ENCODE data around the gene MMAA.
"Not testable (repeated sequence)": the region's sequence is repeated elsewhere in the genome, so short reads cannot be mapped to it uniquely, and the experiment has no call there.

The MMAA gene

DNA sequence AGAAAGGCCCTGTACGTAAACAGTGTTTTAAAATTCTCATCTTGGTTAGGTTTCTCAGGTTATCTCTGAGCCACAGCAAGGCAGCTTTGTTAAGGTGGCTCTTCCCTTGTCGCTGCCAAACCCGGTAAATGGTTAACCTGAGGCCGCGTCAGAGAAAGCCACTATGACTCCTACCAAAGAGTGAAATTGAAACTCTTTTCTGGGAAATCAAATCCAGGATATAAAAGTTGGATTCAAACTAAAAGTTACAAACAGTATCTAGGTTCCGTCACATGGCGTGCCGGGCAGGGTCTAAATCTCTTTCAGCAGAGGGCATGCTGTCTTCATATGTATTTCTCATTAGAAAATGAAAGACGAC lies 433 bp downstream of the MMAA start:
- DNase-seq (ENCODE audit: insufficient read length, low spot score) = no peak
- no peak for FAIRE-seq
- TF ChIP-seq, protein P1, sequence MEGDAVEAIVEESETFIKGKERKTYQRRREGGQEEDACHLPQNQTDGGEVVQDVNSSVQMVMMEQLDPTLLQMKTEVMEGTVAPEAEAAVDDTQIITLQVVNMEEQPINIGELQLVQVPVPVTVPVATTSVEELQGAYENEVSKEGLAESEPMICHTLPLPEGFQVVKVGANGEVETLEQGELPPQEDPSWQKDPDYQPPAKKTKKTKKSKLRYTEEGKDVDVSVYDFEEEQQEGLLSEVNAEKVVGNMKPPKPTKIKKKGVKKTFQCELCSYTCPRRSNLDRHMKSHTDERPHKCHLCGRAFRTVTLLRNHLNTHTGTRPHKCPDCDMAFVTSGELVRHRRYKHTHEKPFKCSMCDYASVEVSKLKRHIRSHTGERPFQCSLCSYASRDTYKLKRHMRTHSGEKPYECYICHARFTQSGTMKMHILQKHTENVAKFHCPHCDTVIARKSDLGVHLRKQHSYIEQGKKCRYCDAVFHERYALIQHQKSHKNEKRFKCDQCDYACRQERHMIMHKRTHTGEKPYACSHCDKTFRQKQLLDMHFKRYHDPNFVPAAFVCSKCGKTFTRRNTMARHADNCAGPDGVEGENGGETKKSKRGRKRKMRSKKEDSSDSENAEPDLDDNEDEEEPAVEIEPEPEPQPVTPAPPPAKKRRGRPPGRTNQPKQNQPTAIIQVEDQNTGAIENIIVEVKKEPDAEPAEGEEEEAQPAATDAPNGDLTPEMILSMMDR (IDR thresholded peaks at IDR 0.05; ENCODE audit: insufficient read depth, missing control alignments) = no peak

- not testable (repeated sequence) for DNase-seq (ENCODE audit: insufficient read length, low spot score); FAIRE-seq
Observed at GRCh38 chr4:145622067-145622466, 2.9 kb downstream of the MMAA start.

DNA sequence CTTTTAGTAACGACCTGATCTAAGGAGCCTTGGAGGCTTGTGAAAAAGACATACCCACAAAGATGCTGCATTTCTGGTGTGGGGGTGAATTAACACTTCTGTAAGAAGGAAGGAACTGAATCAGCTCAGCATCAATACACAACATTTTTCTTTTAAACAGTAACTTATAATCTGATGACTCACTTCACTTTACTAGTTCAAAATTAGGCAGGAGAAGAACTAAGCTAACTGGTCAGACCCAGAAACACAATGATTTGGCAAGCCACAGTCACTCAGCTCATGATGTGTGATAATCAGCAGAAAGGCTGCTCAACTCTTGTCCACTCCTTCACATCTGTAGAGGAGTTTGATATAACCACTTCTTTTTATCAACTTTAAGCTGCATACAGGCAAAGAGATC lies 4.6 kb downstream of the MMAA start:
- no peak for DNase-seq (ENCODE audit: insufficient read length, low spot score)
- FAIRE-seq = no peak
- TF ChIP-seq, protein P1 (IDR thresholded peaks at IDR 0.05; ENCODE audit: insufficient read depth, missing control alignments) = no peak

DNA sequence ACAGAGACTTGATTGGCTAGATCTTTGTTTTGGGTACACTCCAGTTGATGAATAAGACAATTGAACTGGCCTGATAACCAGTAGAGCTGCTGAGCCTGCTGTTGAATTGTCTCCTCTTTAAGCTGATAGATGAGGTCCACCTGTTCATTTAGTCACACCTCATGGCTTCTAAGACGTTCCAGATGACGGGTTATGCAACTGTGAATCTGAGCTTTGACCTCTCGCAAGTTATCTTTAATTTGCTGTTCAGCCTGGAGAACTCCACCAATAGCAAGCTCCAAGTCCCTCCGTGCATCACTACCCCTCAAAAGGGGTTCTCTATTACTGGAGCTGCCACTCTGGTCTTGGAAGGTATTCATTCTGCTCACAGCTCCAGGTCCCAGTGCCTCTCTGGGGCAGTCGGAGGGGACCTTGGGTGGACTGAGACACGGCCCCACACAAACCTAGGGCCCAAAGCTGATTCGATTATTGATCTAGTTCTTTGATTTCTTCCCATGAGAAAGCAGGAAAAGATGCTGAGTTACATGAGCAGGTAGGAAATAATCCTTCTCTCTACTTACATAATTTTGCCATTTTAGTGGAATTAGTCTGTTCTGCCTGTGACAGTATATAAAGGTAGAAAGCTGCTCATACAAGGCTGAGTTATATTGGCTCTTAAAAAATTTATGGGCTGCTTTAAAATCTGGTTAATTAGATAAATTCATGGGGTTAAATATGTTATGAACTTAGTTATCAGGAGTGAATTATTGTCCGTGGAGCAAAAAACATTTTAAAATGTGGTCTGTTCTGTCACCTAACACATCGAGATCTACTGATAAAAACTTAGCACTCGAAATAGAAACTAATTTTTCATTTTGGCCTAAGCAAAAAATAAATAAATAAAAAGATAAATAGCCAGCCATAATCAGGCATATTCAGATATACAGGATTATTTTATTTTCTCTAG lies 6.8 kb downstream of the MMAA start:
- TF ChIP-seq, protein P1 (IDR thresholded peaks at IDR 0.05; ENCODE audit: insufficient read depth, missing control alignments) = no peak
- FAIRE-seq = no peak
- DNase-seq (ENCODE audit: insufficient read length, low spot score) = no peak

DNA sequence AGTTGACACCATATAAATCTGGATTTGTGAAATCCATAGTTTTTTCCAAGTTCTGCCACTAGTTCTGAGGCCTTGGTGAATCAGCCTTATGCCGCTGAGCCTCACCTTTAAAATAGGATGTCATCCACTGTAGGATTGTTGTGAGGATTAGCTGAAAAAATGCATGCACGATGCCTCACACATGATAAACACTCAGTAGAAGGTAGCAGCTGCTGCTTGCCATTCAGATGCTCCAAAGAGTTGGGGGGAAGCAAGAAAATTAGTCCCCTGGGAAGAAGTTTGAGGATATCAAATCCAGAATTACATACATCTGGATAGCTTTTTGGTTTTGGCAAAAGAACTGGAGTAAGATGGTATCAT lies 7.4 kb downstream of the MMAA start:
- DNase-seq (ENCODE audit: insufficient read length, low spot score) (no peak), FAIRE-seq (peak; percentile 25)
- TF ChIP-seq, protein P1 (IDR thresholded peaks at IDR 0.05; ENCODE audit: insufficient read depth, missing control alignments) = no peak

- DNase-seq (ENCODE audit: insufficient read length, low spot score) (no peak), FAIRE-seq (no peak)
- TF ChIP-seq, protein P1 (IDR thresholded peaks at IDR 0.05; ENCODE audit: insufficient read depth, missing control alignments) = no peak
Observed at GRCh38 chr4:145635117-145635516, 15.9 kb downstream of the MMAA start.

DNA sequence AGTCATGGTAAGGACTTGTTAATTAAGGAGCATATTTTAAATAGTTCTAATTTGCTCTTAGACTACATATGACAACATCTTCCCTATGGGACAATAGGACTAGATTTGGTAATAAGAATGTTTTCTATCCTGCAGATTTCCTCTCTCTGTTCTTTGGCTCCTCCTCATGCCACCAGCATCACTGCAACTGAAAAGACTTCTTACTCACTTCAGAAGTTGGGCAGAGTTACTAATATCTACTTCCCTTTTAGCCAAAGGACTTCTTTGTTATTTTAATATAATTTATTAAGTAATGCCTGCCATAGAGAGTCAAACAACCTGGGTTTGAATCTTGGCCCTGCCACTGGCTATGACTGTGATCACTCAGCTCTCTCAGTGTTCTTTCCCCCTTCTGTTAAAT lies 16.4 kb downstream of the MMAA start:
- TF ChIP-seq, protein P1 (IDR thresholded peaks at IDR 0.05; ENCODE audit: insufficient read depth, missing control alignments) = no peak
- no peak for FAIRE-seq
- DNase-seq (ENCODE audit: insufficient read length, low spot score) = no peak
